ENCODE data around the gene ATOH7.

GRCh38 chr10:68238371-68238770, 6.5 kb upstream of the ATOH7 start:
- no peak for TF ChIP-seq CTCF (IDR thresholded peaks at IDR 0.05)
- TF ChIP-seq MXI1 (IDR thresholded peaks at IDR 0.05; ENCODE audit: low read depth, low read length): no peak
- TF ChIP-seq YY1 (IDR thresholded peaks at IDR 0.05; ENCODE audit: low read depth): no peak
- no peak for TF ChIP-seq TAF1 (IDR thresholded peaks at IDR 0.05; ENCODE audit: borderline replicate concordance, low read depth, low read length)
- TF ChIP-seq USF1 (IDR thresholded peaks at IDR 0.05; ENCODE audit: borderline replicate concordance, low read depth): no peak
- TF ChIP-seq RCOR1 (IDR thresholded peaks at IDR 0.05; ENCODE audit: low read length): no peak
- no peak for TF ChIP-seq RAD21 (IDR thresholded peaks at IDR 0.05; ENCODE audit: low read length)
- TF ChIP-seq CHD2 (IDR thresholded peaks at IDR 0.05; ENCODE audit: low read length, partially characterized antibody): no peak
- TF ChIP-seq USF2 (IDR thresholded peaks at IDR 0.05; ENCODE audit: borderline replicate concordance, low read depth, low read length): no peak
- TF ChIP-seq JUND (IDR thresholded peaks at IDR 0.05): no peak
- TF ChIP-seq REST (IDR thresholded peaks at IDR 0.05; ENCODE audit: low read depth, low read length): no peak
- TF ChIP-seq SMC3 (IDR thresholded peaks at IDR 0.05; ENCODE audit: low read depth, low read length): no peak
- no peak for TF ChIP-seq EP300 (IDR thresholded peaks at IDR 0.05; ENCODE audit: borderline replicate concordance in 1 of 2, low read depth in 1 of 2, low read length in 1 of 2)
- TF ChIP-seq FOXM1 (IDR thresholded peaks at IDR 0.05; ENCODE audit: low read depth): no peak

Data from SK-N-SH (cell line).